ENCODE data around the gene ZNF609.
A peak's percentile ranks its signal among the peaks of the same experiment; 100 is the strongest.
"Not testable (repeated sequence)": the region's sequence is repeated elsewhere in the genome, so short reads cannot be mapped to it uniquely, and the experiment has no call there.

ZNF609 gene

DNA sequence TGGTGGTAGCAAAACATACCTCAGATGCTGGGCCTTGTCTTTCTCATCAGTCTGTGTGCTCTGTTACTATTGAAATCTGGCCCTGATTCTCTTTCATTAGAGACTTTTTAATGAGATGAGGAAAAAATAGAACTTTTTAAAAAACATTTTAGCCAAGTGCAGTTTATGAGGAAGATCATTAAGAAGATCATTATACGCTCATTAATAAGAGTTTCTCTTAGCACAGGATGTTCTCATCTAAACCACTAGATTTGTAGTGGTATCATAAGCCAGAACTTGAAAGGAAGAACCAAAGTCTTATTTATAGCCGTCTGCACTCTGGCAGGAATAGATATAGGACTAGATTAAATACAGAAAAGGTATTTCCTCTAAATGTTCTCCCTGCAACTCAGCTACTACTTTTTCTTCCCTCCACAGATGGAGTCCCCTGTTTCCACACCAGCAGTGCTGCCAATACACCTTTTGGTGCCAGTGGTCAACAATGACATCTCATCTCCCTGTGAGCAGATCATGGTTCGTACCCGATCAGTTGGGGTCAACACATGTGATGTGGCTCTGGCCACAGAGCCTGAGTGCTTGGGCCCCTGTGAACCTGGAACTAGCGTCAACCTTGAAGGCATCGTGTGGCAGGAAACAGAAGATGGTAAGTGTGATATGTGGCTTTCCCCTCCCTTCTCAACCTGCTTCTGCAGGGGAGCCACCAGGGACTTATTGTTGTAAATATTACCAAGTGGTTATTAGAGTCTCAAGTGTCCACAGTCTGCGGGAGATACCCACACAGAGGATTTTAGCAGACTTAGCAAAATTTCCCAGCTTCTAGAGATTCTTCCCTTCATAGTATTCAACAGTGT, 162.3 kb downstream of the ZNF609 start:
- no peak for DNase-seq (ENCODE audit: low spot score)

- peak; percentile 42 for DNase-seq (ENCODE audit: low spot score)
These were observed 163.1 kb downstream of the ZNF609 start for GRCh38 chr15:64623347-64623996.

DNA sequence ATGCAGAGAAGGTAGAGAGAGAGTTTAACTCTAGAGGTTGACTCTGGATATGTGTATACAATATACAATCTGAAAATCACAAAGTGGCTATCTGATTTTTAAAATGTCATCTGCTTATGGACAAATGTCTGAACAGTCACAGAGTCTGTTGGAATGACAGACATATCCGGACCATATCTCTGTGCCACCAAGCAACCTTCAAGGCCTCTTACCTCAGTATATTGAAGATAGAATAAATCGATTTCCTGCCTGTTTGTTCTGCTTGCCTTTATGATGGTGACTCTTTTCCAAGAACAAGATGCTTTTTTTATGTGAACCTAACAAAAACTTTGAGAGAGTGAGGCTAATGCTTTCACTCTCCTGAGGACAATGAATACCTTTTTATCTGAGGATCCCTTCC, 163.9 kb downstream of the ZNF609 start:
- no peak for DNase-seq (ENCODE audit: low spot score)

- no peak for DNase-seq (ENCODE audit: low spot score)
These were observed 168.7 kb downstream of the ZNF609 start for GRCh38 chr15:64629063-64629462.

- no peak for DNase-seq (ENCODE audit: low spot score)
These were observed 170.2 kb downstream of the ZNF609 start for GRCh38 chr15:64630396-64631107.

DNA sequence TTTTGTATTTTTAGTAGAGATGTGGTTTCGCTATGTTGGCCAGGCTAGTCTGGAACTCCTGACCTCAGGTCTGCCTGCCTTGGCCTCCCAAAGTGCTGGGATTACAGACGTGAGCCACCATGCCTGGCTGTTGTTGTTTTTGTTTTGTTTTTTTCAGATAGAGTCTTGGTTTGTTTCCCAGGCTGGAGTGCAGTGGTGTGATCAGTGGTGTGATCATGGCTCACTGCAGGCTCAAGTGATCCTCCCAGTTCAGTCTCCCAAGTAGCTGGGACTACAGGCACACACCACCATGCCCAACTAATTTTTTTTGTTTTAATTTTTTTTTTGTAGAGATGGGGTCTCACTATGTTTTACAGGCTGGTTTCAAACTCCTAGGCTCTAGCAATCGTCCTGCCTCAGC, 172.3 kb downstream of the ZNF609 start:
- not testable (repeated sequence) for DNase-seq (ENCODE audit: low spot score)

DNA sequence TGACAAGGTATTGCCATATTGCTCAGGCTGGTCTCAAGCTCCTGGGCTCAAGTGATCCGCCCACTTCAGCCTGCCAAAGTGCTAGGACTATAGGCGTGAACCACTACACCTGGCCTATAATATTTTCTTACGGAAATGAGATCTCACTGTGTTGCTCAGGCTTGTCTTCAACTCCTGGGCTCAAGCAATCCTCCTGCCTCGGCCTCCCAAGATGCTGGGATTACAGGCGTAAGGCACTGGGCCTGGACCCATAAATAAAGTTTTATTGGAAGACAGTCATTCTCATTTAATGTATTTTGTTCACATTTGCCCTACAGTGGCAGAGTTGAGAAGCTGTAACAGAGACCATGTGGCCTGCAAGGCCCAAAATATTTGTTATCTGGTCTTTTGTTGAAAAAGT, 173.0 kb downstream of the ZNF609 start:
- no peak for DNase-seq (ENCODE audit: low spot score)

DNA sequence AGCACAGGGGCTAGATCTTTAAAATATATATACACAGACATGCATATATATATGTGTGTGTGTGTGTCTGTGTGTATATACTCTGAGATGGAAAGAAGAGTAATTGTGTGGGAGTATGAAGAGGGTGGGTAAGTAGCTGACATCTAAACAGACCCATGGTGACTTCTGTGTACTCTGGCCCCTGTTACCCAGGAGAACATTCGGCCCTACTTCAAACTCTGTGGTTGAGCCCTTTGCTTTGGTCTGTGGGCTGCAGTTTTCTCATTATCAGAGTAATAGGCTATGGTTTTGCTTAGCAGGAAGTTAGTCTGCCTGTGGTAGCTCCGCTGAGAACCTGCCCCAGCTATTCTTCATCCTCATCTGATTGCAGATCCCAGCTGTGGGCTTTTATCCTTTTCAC, 173.6 kb downstream of the ZNF609 start:
- DNase-seq (ENCODE audit: low spot score) = no peak

DNA sequence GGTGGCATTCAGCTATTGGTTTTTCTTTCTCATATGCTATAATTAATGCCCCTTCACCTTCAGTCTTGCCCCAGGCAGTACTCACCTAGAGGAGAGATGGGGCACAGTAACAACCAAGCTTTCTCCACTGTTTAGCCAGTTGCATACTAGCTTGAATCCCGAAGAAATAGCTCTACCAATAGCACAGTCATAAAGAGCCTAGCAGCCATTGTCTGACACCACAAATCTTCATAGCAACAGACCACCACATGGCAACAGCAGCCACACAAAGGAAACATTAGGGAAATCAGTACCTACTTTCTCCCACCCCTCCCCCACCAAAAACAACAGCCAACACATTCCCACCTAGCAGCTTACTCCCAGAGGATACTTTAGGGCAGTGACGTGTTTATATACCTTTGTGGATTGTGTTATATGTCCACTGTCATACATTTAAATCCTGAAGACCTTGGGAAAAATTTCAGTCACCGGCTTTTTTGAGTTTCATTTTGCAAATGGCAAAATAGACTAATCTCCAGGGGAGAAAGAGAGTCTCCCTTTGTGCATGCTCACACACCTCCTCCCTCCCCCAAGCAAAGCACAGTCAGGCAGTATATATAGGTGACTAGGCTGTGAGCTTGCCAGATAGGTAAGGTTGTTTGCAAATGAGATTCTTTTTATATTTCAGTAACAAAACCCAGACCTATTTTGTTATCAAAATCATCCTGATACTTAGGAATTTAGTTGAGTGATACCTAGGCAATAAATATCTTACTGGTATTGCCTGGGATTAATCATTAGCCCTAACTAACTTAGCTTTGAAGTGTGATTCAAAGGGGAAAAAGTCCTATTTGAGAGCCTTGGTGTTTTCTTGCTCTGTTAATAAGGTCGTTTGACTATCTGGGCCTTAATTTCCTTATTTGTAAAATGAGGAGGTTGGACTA, 174.5 kb downstream of the ZNF609 start:
- no peak for DNase-seq (ENCODE audit: low spot score)

DNA sequence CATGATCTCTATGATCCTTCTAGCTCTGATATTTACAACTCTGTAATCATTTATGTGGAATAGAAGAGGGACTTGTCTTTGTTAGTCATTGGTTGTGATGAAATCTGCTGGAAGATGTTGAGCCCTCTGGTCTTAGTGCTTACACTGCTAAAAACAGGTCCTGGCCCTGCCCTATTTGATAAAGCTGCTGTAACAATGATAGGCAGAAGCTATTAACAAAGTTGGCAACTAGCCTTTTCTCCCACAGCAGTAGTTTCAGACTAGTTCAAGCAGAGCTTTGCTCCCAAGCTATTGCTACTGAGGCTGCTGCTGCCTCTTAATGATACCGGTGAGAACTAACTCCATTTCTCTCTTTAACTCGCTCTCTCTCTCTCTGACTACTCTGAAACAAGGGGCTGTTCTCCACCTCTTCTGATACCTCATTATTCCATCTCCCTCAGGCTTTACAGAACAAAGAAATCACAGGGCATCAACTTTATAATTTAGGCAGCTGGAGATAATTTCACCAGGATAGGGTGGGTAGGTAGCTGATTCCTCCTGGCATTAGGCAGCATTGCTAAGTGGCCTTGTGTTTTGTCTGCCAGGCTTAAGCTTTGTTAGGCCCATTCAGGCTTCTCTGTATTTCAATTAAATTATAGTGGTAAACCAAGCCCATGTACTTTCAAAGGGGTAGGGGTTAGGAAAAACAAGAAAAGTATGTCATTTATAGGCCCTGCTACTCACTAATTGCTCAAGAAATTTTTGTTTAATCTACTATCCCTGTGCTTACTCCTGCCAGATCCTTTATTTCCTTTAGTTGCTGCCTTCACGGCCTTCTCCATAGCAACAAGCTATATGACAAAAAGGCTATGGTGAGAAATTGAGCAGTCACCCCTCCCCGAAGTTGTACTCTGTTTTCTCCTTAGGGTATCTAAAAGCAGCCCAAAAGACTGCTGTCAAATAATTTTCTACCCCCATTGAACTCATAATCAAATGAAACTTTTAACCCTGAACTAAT, 175.4 kb downstream of the ZNF609 start:
- peak; percentile 53 for DNase-seq (ENCODE audit: low spot score)

DNA sequence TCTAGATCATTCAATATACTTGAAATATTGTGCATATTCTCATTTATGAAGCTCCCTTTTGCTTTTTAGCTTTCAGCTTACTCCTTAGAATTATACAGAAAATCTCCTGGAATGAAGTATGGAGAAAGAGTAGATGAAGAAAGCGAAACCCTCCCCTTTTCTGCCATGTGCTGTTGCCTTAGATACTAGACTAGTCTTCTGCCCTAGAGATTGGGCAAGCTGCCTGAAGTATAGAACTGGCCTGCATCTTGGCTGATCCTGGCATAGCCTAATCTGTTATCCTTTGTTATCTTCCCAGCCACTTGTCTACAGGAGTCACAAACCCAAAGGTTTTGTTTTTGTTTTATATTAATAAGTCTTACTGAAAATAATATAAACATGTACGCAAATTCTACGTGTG, 176.2 kb downstream of the ZNF609 start:
- no peak for DNase-seq (ENCODE audit: low spot score)

DNA sequence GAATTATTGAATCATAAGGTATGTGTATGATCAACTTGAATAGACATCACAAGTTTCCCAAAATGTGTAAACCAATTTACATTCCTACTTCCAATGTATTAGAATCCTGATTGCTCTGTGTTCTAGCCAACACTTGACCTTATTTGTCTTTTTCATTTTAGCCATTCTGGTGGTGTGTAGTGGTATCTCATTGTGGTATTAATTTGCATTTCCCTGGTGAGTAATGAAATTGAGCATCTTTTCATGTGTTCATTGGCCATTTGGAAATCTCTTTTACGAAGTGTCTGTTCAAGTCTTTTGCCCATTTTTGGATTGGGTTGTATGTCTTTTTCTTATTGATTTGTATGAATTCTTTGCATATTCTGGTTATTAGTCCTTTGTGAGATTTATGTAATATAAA, 177.0 kb downstream of the ZNF609 start:
- DNase-seq (ENCODE audit: low spot score) = no peak

GRCh38 chr15:64639744-64640143, 179.4 kb downstream of the ZNF609 start:
- DNase-seq (ENCODE audit: low spot score) = not testable (repeated sequence)

DNA sequence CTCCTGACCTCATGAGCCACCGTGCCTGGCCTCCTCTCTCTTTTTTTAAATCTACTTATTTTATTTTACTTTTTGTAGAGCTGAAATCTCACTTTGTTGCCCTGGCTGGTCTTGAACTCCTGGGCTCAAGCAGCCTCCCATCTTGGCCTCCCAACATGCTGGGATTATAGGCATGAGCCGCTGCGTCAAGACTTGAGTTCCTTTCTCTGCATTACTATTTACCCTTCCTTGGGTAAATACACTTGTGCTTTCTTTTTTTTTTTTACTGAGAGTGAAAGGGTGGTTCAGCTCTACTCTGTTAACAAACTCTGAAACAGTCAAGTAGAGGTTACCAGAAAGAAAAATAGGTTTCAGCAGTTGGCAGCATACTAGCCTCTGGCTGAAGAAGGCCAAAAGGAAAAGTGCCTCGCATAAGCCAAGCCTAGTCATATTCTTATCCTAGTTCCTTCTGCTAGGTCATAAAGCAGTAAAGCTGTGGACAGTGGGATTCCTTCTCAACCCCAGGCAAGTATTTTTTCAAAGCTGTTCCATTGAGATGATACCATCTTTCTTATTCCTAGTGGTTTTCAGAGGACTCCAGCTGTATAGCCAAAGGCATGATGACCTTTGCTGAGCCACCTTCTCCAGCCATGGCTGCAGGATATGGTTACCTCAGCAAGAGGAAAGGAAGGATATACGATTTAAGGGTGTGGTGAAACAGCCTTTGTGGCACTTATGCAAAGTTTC, 179.9 kb downstream of the ZNF609 start:
- no peak for DNase-seq (ENCODE audit: low spot score)

- DNase-seq (ENCODE audit: low spot score) = no peak
These were observed 182.5 kb downstream of the ZNF609 start for GRCh38 chr15:64642875-64643274.

GRCh38 chr15:64643685-64644084, 183.3 kb downstream of the ZNF609 start:
- DNase-seq (ENCODE audit: low spot score) = no peak

DNA sequence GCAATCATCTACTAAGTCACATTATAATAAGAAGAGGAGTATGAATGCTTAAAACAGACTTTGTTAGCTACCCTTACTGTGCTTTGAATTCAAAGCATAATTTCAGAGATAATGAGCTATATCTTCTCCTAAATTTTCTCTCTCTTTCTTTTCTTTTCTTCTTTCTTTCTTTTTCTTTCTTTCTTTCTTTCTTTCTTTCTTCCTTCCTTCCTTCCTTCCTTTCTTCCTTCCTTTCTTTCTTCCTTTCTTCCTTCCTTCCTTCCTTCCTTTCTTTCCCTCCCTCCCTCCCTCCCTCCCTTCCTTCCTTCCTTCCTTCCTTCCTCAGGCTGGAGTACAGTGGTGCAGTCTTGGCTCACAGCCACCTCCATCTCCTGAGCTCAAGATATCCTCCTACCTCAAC, 184.4 kb downstream of the ZNF609 start:
- DNase-seq (ENCODE audit: low spot score) = not testable (repeated sequence)

- no peak for DNase-seq (ENCODE audit: low spot score)
These were observed 185.6 kb downstream of the ZNF609 start for GRCh38 chr15:64645995-64646394.

- no peak for DNase-seq (ENCODE audit: low spot score)
These were observed 187.0 kb downstream of the ZNF609 start for GRCh38 chr15:64647367-64647766.

- DNase-seq (ENCODE audit: low spot score) = no peak
These were observed 190.2 kb downstream of the ZNF609 start for GRCh38 chr15:64650552-64650951.
